HG03045 (cell line): ENCODE measurements around the gene HEXIM2.

Experiments used
- ATAC-seq: cut with Tn5 transposase; IDR thresholded peaks from one replicate; pipeline ENCODE4 v1.9.1; 2021; ENCODE audit warnings: mild to moderate bottlenecking, moderate library complexity; ENCODE audit not compliant: unreplicated experiment

Gene HEXIM2

GRCh38 chr17:45143767-45144198, 17.9 kb upstream of the HEXIM2 start:
- no peak for ATAC-seq

- ATAC-seq = no peak
Measured at GRCh38 chr17:45144199-45145034, 17.3 kb upstream of the HEXIM2 start.

GRCh38 chr17:45145035-45145389, 16.7 kb upstream of the HEXIM2 start:
- no peak for ATAC-seq

GRCh38 chr17:45146166-45146565, 15.5 kb upstream of the HEXIM2 start:
- no peak for ATAC-seq

DNA sequence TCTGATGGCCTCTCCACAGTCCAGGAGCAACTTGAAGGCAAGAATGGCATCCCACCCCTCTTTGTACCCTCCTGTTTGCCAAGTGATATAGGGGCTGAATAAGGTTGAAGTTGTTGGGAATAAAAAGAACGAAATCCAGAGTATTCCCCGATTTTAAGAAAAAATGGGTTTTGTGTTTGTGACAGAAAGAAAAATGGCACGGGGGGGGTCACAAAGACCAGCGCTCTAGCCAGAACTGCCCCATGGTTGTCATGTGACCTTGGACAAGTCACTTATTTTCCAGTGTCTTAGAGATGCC, 15.1 kb upstream of the HEXIM2 start:
- no peak for ATAC-seq

- ATAC-seq = no peak
Measured at GRCh38 chr17:45146890-45147580, 14.6 kb upstream of the HEXIM2 start.

- no peak for ATAC-seq
Measured at GRCh38 chr17:45147581-45148182, 14.0 kb upstream of the HEXIM2 start.

DNA sequence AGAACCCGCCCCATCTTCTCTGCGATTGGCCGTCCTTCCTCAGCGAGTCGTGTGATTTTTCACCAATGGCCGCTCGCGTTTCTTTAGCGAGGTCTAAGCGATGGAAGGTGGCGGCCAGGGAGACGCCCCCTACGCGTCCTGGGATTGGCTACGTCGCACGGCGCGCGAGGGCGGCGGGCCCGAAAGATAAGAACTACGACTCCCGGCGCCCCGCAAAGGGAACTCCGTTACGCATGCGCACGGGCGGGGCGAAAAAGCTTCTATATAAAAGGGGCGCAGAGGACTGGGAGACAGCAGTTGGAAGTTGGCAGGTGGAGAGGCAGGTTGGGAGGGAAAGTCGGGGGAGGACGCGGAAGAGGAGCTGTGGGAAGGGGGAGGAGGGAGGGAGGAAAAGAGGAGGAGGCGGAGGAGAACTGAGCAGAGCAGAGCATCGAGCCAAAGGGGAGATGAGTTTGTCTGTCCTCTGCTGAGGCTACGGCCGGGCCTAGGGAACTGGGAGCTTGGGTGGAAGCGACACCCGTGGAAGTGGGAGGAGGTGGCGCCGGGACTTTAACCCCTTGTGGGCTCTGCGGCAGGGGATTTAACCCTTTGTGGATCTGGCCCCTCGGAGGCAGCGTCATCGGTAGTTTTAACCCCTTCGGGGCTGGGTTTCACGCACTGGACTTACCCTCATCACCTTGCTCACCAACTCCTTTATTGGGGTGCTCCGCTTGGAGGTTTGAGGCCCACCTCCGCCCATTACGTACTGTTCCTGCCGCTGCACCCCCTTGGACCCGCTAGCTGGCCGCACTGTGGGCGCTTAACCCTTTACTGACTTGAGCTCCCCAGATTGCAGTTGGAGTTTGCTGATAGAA, 13.3 kb upstream of the HEXIM2 start, which contains the start of gene HEXIM1:
Gene HEXIM1 (plus strand): TSS at position 293 of the 854 bp plus-strand sequence. CDS start 716 bp downstream, outside the sequence.
- peak; percentile 72 for ATAC-seq

- ATAC-seq = no peak
Measured at GRCh38 chr17:45149037-45149668, 12.5 kb upstream of the HEXIM2 start.

- no peak for ATAC-seq
Measured at GRCh38 chr17:45149669-45150664, 11.7 kb upstream of the HEXIM2 start.

DNA sequence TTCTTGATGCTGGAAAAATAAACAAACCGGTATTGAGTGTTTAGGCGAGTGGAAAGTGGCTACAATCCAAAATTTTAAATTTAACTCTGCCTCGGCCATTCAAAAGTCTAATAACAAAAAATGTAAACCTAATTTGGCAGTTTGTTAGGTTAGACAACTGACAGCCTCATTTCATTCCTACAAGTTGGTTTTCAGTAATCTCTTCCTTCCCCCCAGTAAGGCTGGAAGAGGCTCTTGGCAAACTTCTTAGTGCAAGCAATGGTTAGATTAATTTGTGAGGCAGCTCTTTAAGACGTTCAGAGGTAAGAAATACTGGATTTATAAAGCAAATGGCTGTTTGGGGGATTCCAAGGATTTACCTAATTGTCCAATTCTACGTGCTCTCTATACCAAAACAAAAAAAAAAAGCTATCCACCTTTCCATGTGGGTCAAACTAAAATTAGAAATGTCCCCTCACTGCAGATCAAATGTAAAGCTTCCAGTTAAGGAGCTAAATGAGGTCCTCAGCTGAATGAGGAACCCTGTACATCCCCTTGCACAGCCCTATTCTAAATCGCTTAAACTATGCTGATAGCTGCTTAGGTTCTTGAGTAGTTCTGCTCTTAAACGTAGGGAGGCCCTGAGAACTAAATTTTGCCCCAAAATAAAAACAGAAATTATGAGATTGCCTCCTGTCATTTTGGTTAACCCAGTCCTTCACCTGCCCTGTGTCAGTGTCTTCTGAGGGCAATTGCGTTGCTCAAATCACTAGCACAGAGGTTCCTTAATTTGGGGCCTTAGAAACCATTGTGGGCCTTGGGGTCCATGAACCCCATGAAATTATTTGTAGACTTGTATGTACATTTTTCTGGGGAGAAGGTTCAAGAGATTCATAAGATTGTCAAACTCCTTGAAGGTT, 10.5 kb upstream of the HEXIM2 start:
- no peak for ATAC-seq

DNA sequence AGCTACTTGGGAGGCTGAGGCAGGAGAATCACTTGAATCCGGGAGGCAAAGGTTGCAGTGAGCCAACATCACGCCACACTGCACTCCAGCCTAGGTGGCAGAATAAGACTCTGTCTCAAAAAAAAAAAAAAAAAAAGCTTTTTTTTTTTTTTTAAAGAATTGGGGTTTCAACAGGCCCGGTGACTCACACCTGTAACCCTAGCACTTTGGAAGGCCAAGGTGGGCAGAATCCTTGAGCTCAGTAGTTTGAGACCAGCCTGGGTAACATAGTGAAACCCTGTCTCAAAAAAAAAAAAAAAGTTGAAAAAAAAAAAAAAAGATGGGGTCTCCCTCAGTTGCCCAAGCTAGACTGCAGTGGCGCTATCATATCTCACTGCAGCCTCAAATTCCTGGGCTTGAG, 6.6 kb upstream of the HEXIM2 start:
- no peak for ATAC-seq

DNA sequence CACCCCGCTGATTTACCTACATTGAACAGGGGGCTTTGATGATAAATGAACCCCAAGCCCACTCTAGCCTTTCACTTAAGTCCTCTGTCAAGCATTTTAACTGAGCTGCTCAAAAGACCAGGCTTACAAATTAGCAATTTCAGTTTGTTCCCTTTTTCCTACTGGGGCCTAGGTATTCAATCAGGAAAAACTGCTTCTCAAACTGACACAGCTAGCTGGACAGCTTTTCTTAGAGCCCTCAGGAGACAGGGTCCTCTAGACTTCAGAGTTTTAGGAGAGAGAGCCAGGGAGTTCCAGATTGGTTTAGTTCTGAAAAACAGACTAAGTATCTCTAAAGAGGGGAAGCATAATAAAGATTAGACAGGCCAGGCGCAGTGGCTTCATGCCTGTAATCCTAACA, 6.2 kb upstream of the HEXIM2 start:
- ATAC-seq = no peak

DNA sequence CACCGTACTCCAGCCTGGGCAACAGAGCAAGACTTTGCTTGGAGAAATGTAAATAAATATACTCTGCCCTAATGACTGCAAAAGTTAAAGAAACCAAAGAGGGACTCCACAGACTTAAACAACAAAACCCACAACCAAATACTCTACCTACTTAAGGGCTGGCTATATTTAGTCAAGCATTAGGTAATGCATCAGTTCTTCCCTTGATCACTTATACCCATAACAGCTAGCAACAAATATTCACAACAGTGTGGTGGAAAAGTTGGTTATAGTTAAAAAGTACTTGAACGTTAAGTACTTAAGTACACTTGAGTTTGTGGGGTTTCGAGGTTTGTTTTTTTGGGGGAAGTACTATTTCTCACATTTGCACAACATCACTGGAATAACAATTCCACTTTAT, 5.4 kb upstream of the HEXIM2 start:
- ATAC-seq = no peak

GRCh38 chr17:45160447-45161287, 1.0 kb upstream of the HEXIM2 start:
- peak; percentile 23 for ATAC-seq

- ATAC-seq = no peak
Measured at GRCh38 chr17:45162025-45162687, 481 bp downstream of the HEXIM2 start.

DNA sequence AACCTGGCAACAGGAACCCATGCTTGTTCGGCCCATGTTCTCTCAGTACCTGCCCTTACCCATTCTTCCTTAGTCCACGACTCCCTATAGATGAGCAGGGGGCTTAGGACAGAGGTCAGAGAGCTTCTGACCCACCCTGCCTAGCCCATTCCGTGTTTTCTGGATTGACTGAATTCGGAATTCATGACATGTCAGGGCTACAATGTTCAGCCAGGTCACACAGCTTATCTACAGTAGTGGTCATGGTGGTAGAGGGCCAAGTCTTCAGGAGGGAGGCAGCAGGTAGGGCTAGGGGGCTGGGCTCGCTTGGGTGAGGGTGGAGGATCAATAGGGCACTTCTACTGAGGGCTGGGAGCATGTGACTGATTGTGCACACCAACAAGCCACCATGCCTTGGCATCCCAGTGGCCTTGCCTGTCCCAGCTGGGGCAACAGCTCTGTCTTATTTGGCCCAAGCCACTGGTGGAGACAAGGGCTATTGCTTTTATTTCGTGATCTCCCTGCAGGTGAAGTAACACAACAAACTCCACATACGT, 3.1 kb downstream of the HEXIM2 start:
- ATAC-seq = no peak
